ENCODE data around the gene MAVS. TPM values are rescaled to one million over a fixed set of nuclear protein-coding genes. Genes with fewer than 3 reads are reported as not detected.

MAVS gene
- total RNA-seq, 1 donor from 2014 or later = 35.2 TPM

GRCh38 chr20:3820901-3821727, 25.5 kb upstream of the MAVS start:
- no peak for TF ChIP-seq CTCF (IDR thresholded peaks at IDR 0.05)
- Histone ChIP-seq H3K36me3 (peaks cover 16 to 25% of the 10 kb centered on the region in 2 donors), H3K9me3 (no peaks in the 10 kb centered on the region), H3K4me1 (peaks cover 3 to 16% of the 10 kb centered on the region in 2 donors), H3K27me3 (no peaks in the 10 kb centered on the region), H3K4me3 (peak overlapping the region; percentile 65 to 93), H3K27ac (peak overlapping the region; percentile 97)
- no peak for DNase-seq (ENCODE audit: low spot score in 2 of 2)
- intact Hi-C loops (cut with DNase I) = loop anchor here (1.0 kb wide), 6 partner anchors 10 to 68 kb away; partner anchors contain the start of genes ADISSP, CENPB, MAVS and PANK2

GRCh38 chr20:3821996-3822395, 24.6 kb upstream of the MAVS start:
- no peak for TF ChIP-seq CTCF (IDR thresholded peaks at IDR 0.05)
- H3K27ac ChIP-seq = no peak overlapping the region
- H3K4me1 ChIP-seq = peaks cover 3 to 16% of the 10 kb centered on the region in 2 donors
- H3K36me3 ChIP-seq = peaks cover 18 to 33% of the 10 kb centered on the region in 2 donors
- intact Hi-C loops (cut with DNase I) = no loop called here
- DNase-seq (ENCODE audit: low spot score in 2 of 2) = no peak
- no peak overlapping the region for H3K4me3 ChIP-seq
- no peaks in the 10 kb centered on the region for H3K9me3 ChIP-seq
- no peaks in the 10 kb centered on the region for H3K27me3 ChIP-seq

DNA sequence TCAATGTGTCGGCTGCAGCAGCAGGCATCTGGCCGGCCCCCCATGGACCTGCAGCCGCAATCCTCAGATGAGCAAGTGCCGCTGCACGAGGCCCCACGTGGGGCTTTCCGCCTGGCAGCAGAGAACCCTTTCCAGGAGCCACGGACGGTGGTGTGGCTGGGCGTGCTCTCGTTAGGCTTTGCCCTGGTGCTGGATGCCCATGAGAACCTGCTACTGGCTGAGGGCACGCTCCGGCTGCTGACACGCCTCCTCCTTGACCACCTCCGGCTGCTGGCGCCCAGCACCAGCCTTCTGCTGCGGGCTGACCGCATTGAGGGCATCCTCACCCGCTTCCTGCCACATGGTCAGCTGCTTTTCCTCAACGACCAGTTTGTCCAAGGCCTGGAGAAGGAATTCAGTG, 22.8 kb upstream of the MAVS start:
- no peaks in the 10 kb centered on the region for H3K9me3 ChIP-seq
- no peaks in the 10 kb centered on the region for H3K27me3 ChIP-seq
- intact Hi-C loops (cut with DNase I) = no loop called here
- H3K4me1 ChIP-seq = peaks cover 3 to 13% of the 10 kb centered on the region in 2 donors
- no peak overlapping the region for H3K4me3 ChIP-seq
- H3K36me3 ChIP-seq = peaks cover 18 to 34% of the 10 kb centered on the region in 2 donors
- no peak overlapping the region for H3K27ac ChIP-seq
- no peak for DNase-seq (ENCODE audit: low spot score in 2 of 2)
- TF ChIP-seq CTCF (IDR thresholded peaks at IDR 0.05) = no peak

DNA sequence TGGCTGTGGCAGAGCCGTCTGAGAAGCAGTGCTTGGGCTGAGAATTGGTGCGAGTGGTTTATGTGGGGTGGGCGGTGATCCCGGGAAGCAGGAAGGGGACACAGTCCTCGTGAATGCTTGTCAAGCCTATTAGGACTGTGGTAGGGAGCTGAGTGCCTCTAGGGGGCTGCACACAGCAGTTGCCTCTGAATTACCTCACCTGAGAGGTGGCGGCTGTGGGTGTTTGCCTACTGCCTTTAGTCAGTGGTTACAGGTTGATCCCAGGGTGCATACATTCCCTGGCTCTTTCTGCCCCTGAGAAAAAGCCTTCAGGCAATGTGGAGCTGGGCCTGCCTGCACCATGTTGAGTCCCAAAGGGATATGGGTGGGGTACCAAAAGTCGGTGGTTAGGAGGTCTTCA, 21.1 kb upstream of the MAVS start:
- no peak overlapping the region for H3K4me3 ChIP-seq
- TF ChIP-seq CTCF (IDR thresholded peaks at IDR 0.05) = no peak
- no peak for DNase-seq (ENCODE audit: low spot score in 2 of 2)
- no peaks in the 10 kb centered on the region for H3K27me3 ChIP-seq
- intact Hi-C loops (cut with DNase I) = no loop called here
- H3K36me3 ChIP-seq = peaks cover 18 to 34% of the 10 kb centered on the region in 2 donors
- H3K27ac ChIP-seq = no peak overlapping the region
- H3K4me1 ChIP-seq = peaks cover 3 to 6% of the 10 kb centered on the region in 2 donors
- H3K9me3 ChIP-seq = no peaks in the 10 kb centered on the region

- Histone ChIP-seq H3K27ac (no peak overlapping the region), H3K4me1 (peaks cover 1 to 2% of the 10 kb centered on the region in 2 donors), H3K9me3 (no peaks in the 10 kb centered on the region), H3K27me3 (no peaks in the 10 kb centered on the region), H3K36me3 (peaks cover 18 to 34% of the 10 kb centered on the region in 2 donors), H3K4me3 (no peak overlapping the region)
- intact Hi-C loops (cut with DNase I) = no loop called here
- no peak for DNase-seq (ENCODE audit: low spot score in 2 of 2)
- no peak for TF ChIP-seq CTCF (IDR thresholded peaks at IDR 0.05)
Observed at GRCh38 chr20:3826420-3826819, 20.2 kb upstream of the MAVS start.
